Lower leg skin (tissue), 3 donors: ENCODE results near the gene UCHL5.

Experiments
- CTCF ChIP-seq, 3 donors: fragments of 450-650 bp; IDR thresholded peaks; one replicate each; pipeline ENCODE4 v1.5.1; 2016; ENCODE audit warnings: antibody characterized with exemption in 3 of 3, mild to moderate bottlenecking in 3 of 3, moderate library complexity in 2 of 3
- POLR2A ChIP-seq, 2 donors: fragments of 450-650 bp; IDR thresholded peaks; one replicate each; pipeline ENCODE4 v1.6.1; 2016 to 2017; ENCODE audit warnings: antibody characterized with exemption in 2 of 2, mild to moderate bottlenecking in 1 of 2, moderate library complexity in 1 of 2

DNA sequence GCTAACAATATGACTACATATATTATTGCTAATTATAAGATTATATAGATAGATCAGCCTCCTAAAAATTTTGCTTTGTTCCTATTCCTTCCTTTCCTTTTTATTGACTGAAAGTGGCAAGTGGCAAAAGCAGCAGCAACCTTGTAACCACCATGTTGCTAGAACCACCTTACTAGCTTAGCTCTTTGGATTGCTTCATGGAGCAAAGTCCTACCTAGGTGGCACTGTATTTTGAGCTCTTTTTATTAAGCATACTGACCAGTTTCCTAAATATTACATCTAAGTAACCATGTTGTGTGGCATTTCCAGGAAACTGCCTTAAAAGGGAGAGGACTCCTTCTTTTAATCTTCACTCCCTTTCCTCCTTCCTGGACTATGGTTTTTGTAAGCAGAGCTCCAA is 90.8 kb downstream of the UCHL5 start:
- TF ChIP-seq CTCF (IDR thresholded peaks at IDR 0.05) (no peak), POLR2A (IDR thresholded peaks at IDR 0.05) (no peak)
